Keratinocyte (primary cell): ENCODE results near the gene NECTIN1.

Experiments
- EZH2 ChIP-seq: IDR thresholded peaks from one replicate; pipeline ENCODE4 v1.6.1; 2012; ENCODE audit warnings: inconsistent platforms, mild to moderate bottlenecking, low read length, moderate library complexity
- TF ChIP-seq, protein P1 (sequence below), 3 experiments: IDR thresholded peaks in 1 of 3; conservative IDR thresholded peaks in 1 of 3; optimal IDR thresholded peaks in 1 of 3; 2 replicates in 2 of 3; 3 replicates in 1 of 3; pipeline versions ENCODE3 to v1.5.1; 2011; ENCODE audit warnings: low read length in 3 of 3, mild to moderate bottlenecking in 3 of 3, moderate library complexity in 2 of 3, control low read depth in 1 of 3, inconsistent platforms in 1 of 3; ENCODE audit not compliant: insufficient read depth in 2 of 3; ENCODE audit errors: extremely low read depth in 1 of 3

DNA sequence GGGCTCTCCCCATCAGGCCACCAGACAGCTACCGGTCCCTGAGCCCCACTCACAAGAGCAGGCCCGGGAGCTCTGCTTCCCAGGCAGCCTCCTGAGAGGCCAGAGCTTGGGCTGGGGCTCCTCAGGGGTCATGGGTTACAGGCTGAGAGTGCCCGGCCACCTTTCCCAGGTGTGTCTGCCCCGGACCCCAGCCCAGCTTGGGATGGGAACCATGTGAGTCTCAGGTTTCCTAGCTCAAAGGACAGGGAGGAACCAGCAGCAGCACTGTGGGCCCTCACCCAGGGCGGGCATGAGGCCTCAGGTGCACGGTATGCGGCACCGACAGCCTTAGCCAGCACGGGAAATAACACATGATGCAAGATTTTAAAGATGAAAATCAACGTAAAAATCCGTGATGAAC lies 90.1 kb downstream of the NECTIN1 start:
- TF ChIP-seq, protein P1, sequence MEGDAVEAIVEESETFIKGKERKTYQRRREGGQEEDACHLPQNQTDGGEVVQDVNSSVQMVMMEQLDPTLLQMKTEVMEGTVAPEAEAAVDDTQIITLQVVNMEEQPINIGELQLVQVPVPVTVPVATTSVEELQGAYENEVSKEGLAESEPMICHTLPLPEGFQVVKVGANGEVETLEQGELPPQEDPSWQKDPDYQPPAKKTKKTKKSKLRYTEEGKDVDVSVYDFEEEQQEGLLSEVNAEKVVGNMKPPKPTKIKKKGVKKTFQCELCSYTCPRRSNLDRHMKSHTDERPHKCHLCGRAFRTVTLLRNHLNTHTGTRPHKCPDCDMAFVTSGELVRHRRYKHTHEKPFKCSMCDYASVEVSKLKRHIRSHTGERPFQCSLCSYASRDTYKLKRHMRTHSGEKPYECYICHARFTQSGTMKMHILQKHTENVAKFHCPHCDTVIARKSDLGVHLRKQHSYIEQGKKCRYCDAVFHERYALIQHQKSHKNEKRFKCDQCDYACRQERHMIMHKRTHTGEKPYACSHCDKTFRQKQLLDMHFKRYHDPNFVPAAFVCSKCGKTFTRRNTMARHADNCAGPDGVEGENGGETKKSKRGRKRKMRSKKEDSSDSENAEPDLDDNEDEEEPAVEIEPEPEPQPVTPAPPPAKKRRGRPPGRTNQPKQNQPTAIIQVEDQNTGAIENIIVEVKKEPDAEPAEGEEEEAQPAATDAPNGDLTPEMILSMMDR (optimal IDR thresholded peaks at IDR 0.05 in 1 of 3, IDR thresholded peaks at IDR 0.05 in 1 of 3, conservative IDR thresholded peaks at IDR 0.05 in 1 of 3; ENCODE audit: extremely low read depth in 1 of 3, insufficient read depth in 2 of 3, low read length in 3 of 3): no peak
- no peak for TF ChIP-seq EZH2
